Upper lobe of left lung (tissue), 4 donors: ENCODE measurements around the gene TTLL5.

Experiments
- POLR2A ChIP-seq, 4 donors: fragments of 450-650 bp; IDR thresholded peaks; one replicate each; pipeline ENCODE4 v1.5.1; 2016 to 2017; ENCODE audit warnings: antibody characterized with exemption in 4 of 4, mild to moderate bottlenecking in 2 of 4
- TF ChIP-seq, protein P1 (sequence below), 6 experiments: fragments of 450-650 bp in 4 of 6; fragments of 200-600 bp in 2 of 6; sonication (generic) in 2 of 6; IDR thresholded peaks; one replicate each; pipeline ENCODE4 v1.5.1; 2016 to 2019; ENCODE audit warnings: antibody characterized with exemption in 6 of 6

DNA sequence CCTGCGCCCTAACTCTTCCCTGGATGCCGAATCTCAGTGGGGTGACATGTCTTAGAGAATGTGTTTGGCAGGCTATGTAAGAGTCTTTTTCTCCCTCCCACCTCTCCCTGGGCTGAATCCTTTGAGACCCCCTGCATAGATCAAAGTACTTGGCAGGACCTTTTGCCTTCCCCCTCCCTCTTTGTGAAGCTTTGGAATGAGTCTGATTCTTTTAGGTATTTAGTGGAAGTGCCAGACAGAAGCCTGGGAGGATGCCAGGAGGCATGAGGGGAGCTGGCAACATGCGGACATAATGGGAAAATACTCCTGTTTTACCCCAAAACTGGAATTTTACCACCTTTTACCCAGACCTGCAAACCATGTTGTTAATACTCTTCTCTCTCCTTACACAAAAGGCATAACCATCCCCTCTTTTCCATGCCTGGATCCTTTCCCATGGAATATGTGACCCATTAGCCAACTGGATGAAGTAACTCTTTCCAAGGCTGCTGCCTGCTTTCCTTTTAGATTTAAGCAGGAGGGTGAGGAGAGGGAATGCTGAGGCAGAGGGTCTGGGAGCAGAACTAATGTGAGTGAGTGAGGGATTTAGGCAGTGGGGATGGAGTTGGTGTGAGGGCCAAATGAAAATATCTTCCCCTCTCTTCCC lies 41.7 kb downstream of the TTLL5 start:
- TF ChIP-seq, protein P1, sequence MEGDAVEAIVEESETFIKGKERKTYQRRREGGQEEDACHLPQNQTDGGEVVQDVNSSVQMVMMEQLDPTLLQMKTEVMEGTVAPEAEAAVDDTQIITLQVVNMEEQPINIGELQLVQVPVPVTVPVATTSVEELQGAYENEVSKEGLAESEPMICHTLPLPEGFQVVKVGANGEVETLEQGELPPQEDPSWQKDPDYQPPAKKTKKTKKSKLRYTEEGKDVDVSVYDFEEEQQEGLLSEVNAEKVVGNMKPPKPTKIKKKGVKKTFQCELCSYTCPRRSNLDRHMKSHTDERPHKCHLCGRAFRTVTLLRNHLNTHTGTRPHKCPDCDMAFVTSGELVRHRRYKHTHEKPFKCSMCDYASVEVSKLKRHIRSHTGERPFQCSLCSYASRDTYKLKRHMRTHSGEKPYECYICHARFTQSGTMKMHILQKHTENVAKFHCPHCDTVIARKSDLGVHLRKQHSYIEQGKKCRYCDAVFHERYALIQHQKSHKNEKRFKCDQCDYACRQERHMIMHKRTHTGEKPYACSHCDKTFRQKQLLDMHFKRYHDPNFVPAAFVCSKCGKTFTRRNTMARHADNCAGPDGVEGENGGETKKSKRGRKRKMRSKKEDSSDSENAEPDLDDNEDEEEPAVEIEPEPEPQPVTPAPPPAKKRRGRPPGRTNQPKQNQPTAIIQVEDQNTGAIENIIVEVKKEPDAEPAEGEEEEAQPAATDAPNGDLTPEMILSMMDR (IDR thresholded peaks at IDR 0.05), result no peak
- TF ChIP-seq POLR2A (IDR thresholded peaks at IDR 0.05), result no peak
